HCT116 (cell line): ENCODE measurements around the gene RARB. TPM values are rescaled to one million over a fixed set of nuclear protein-coding genes. Genes with fewer than 3 reads are reported as not detected.

Experiments used
- ATAC-seq: fragments of 200-7000 bp; cut with Tn5 transposase; 2 replicates; pipeline ENCODE4 v1.9.1; 2020; ENCODE audit warnings: mild to moderate bottlenecking, moderate library complexity
- BruUV-seq: library from RNA; stranded (reverse); fragments of 400-500 nt; replicated peaks from 2 replicates; lab custom pipeline; 2021; lab: Mats Ljungman, UMichigan
- CTCF ChIA-PET: fragments of 300-600 bp; sonication (Branson Sonifier 250); formaldehyde crosslinking; loops from one replicate; lab custom pipeline; 2021; ENCODE audit warnings: antibody characterized with exemption; lab: Charles Lee
- POLR2A ChIA-PET: fragments of 300-600, 350-600 bp; sonication (Branson Sonifier 250); formaldehyde crosslinking; loops from one replicate; lab custom pipeline; 2021; ENCODE audit warnings: antibody characterized with exemption; lab: Charles Lee
- RAD21 ChIA-PET, 2 experiments: fragments of 300-600 bp; sonication (Branson Sonifier 250); formaldehyde crosslinking; loops; one replicate each; lab custom pipeline; 2023; ENCODE audit warnings: low total read pairs in 2 of 2; ENCODE audit not compliant: uncharacterized antibody in 2 of 2, unreplicated experiment in 2 of 2, low non-redundant PET in 1 of 2; lab: Charles Lee
- DNase-seq: peaks from one replicate; pipeline ENCODE4 v3.0.0-alpha.2; 2010; ENCODE audit warnings: low read depth, low spot score
- H2AFZ ChIP-seq: fragments of 200-600 bp; shearing (Covaris generic), sonication (generic); 2 replicates; pipeline ENCODE4 v1.6.1; 2017; ENCODE audit warnings: low read depth, mixed run types, mixed read lengths, antibody characterized with exemption, low read length; ENCODE audit not compliant: poor library complexity, severe bottlenecking
- H3K27ac ChIP-seq: 2 replicates; pipeline ENCODE4 v1.5.1; 2012; ENCODE audit warnings: low read depth, low read length
- H3K27me3 ChIP-seq: fragments of 200-600 bp; sonication (generic); 2 replicates; pipeline ENCODE4 v1.6.1; 2016; ENCODE audit warnings: mixed run types, low read length, mixed read lengths; ENCODE audit not compliant: insufficient read depth
- H3K36me3 ChIP-seq, 2 experiments: fragments of 200-500 bp in 1 of 2; fragments of 200-600 bp in 1 of 2; sonication (Bioruptor generic) in 1 of 2; sonication (generic) in 1 of 2; 2 replicates each; pipeline versions ENCODE4 v1.5.1 to v1.6.1; 2014 to 2016; ENCODE audit warnings: low read length in 2 of 2, inconsistent platforms in 1 of 2, mixed read lengths in 1 of 2, mixed run types in 1 of 2; ENCODE audit not compliant: insufficient read depth in 2 of 2, control insufficient read depth in 1 of 2
- H3K4me1 ChIP-seq, 2 experiments: fragments of 200-600 bp in 1 of 2; sonication (generic) in 1 of 2; 2 replicates each; pipeline versions ENCODE4 v1.5.1 to v1.6.1; 2012 to 2017; ENCODE audit warnings: low read length in 2 of 2, inconsistent platforms in 1 of 2, mild to moderate bottlenecking in 1 of 2, mixed read lengths in 1 of 2, mixed run types in 1 of 2, moderate library complexity in 1 of 2; ENCODE audit not compliant: insufficient read depth in 2 of 2, control insufficient read depth in 1 of 2
- H3K4me2 ChIP-seq: fragments of 200-600 bp; sonication (generic); 2 replicates; pipeline ENCODE4 v1.6.1; 2017; ENCODE audit warnings: mixed run types, low read length, mixed read lengths
- H3K4me3 ChIP-seq, 2 experiments: fragments of 200-600 bp in 1 of 2; sonication (generic) in 1 of 2; replicated peaks in 1 of 2; 2 replicates each; pipeline ENCODE4 v1.5.1; 2011 to 2016; ENCODE audit warnings: low read length in 2 of 2, control low read depth in 1 of 2, low read depth in 1 of 2, mild to moderate bottlenecking in 1 of 2, mixed read lengths in 1 of 2, mixed run types in 1 of 2
- H3K79me2 ChIP-seq: fragments of 200-600 bp; sonication (generic); 2 replicates; pipeline ENCODE4 v1.6.1; 2017; ENCODE audit warnings: mild to moderate bottlenecking, mixed run types, low read length, moderate library complexity, mixed read lengths; ENCODE audit not compliant: insufficient read depth
- H3K9ac ChIP-seq: fragments of 200-600 bp; sonication (generic); 2 replicates; pipeline ENCODE4 v1.6.1; 2016; ENCODE audit warnings: low read length, mixed read lengths
- H3K9me2 ChIP-seq: fragments of 200-600 bp; sonication (generic), shearing (Covaris generic); 2 replicates; pipeline ENCODE4 v1.6.1; 2017; ENCODE audit warnings: mixed run types, mild to moderate bottlenecking, moderate library complexity; ENCODE audit not compliant: insufficient read depth
- H3K9me3 ChIP-seq, 2 experiments: fragments of 200-500 bp in 1 of 2; fragments of 200-600 bp in 1 of 2; sonication (Bioruptor generic) in 1 of 2; sonication (generic) in 1 of 2; 2 replicates each; pipeline ENCODE4 v1.6.1; 2014 to 2017; ENCODE audit warnings: low read length in 2 of 2, mixed read lengths in 2 of 2, inconsistent platforms in 1 of 2, low read depth in 1 of 2, mild to moderate bottlenecking in 1 of 2, mixed run types in 1 of 2, moderate library complexity in 1 of 2; ENCODE audit not compliant: control insufficient read depth in 1 of 2, insufficient read depth in 1 of 2
- H4K20me1 ChIP-seq: fragments of 200-600 bp; sonication (generic), shearing (Covaris generic); 2 replicates; pipeline ENCODE4 v1.6.1; 2017; ENCODE audit warnings: mixed run types, mild to moderate bottlenecking, moderate library complexity; ENCODE audit not compliant: insufficient read depth
- ATF3 ChIP-seq: IDR thresholded peaks from 2 replicates; pipeline ENCODE4 v1.6.1; 2012
- CEBPB ChIP-seq: IDR thresholded peaks from 2 replicates; pipeline ENCODE4 v1.6.1; 2012; ENCODE audit warnings: low read depth
- CTCF ChIP-seq, 3 experiments: fragments of 200-600 bp in 1 of 3; sonication (generic) in 1 of 3; IDR thresholded peaks in 2 of 3; conservative IDR thresholded peaks in 1 of 3; 2 replicates each; pipeline ENCODE4 v1.5.1; 2012 to 2017; ENCODE audit warnings: low read depth in 2 of 3, low read length in 2 of 3, antibody characterized with exemption in 1 of 3, borderline replicate concordance in 1 of 3, control low read depth in 1 of 3, mild to moderate bottlenecking in 1 of 3, mixed read lengths in 1 of 3, mixed run types in 1 of 3, moderate library complexity in 1 of 3; ENCODE audit not compliant: insufficient read depth in 1 of 3
- EGR1 ChIP-seq: IDR thresholded peaks from 2 replicates; pipeline ENCODE4 v1.6.1; 2012; ENCODE audit warnings: low read depth
- EZH2phosphoT487 ChIP-seq: fragments of 200-600 bp; IDR thresholded peaks from 2 replicates; pipeline ENCODE4 v1.6.1; 2018; ENCODE audit warnings: antibody characterized with exemption, borderline replicate concordance
- MAX ChIP-seq: IDR thresholded peaks from 2 replicates; pipeline ENCODE4 v1.6.1; 2012
- RAD21 ChIP-seq: IDR thresholded peaks from 2 replicates; pipeline ENCODE4 v1.6.1; 2012; ENCODE audit warnings: low read depth, mild to moderate bottlenecking
- REST ChIP-seq: IDR thresholded peaks from 2 replicates; pipeline ENCODE4 v1.6.1; 2012; ENCODE audit warnings: low read depth
- SIN3A ChIP-seq: IDR thresholded peaks from 2 replicates; pipeline ENCODE4 v1.6.1; 2012; ENCODE audit warnings: low read depth
- YY1 ChIP-seq: IDR thresholded peaks from 2 replicates; pipeline ENCODE4 v1.6.1; 2011; ENCODE audit warnings: low read length, low read depth, moderate library complexity, mild to moderate bottlenecking; ENCODE audit not compliant: insufficient replicate concordance; ENCODE audit errors: extremely low read depth
- ZBTB33 ChIP-seq: IDR thresholded peaks from 2 replicates; pipeline ENCODE4 v1.6.1; 2011; ENCODE audit warnings: mild to moderate bottlenecking, low read length, moderate library complexity; ENCODE audit not compliant: insufficient replicate concordance; ENCODE audit errors: extremely low read depth
- ZFX ChIP-seq: fragments of 450-650 bp; IDR thresholded peaks from 2 replicates; pipeline ENCODE4 v1.6.1; 2017
- intact Hi-C: fragments of 100-400 bp; cut with micrococcal nuclease; formaldehyde crosslinking; loops from 2 replicates; pipeline ENCODE4 v1.10.0; 2022
- total RNA-seq: library from RNA; stranded (reverse); gene quantifications from one replicate; pipeline ENCODE4 v1.2.1, GENCODE V29; 2021; ENCODE audit not compliant: unreplicated experiment

The RARB gene
- total RNA-seq, 1 experiment from 2014 or later: not detected

DNA sequence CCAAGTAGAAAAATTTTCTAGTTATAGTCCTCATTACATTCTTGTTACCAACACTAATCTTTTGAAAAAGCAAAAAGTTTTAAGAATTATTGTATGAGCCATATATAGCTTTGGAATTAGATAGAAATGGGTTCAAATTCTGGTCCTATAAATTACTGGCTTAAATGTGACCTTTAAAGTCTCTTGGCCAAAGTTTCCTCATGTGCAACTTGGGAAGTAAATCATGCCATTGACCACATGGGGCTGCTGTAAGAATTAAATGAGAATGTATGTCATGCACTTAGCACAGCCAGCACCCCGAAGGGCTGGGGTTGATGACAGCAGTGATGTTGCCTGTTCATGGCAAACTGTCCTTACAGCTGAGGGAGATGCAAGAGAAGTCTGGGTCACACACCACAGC, 128.4 kb downstream of the RARB start:
- Histone ChIP-seq H3K27ac (no peak overlapping the region), H3K9me3 (no peaks in the 10 kb centered on the region), H2AFZ (no peak overlapping the region), H3K4me3 (no peak overlapping the region), H3K4me1 (no peaks in the 10 kb centered on the region), H4K20me1 (no peaks in the 10 kb centered on the region), H3K36me3 (no peaks in the 10 kb centered on the region), H3K79me2 (no peaks in the 10 kb centered on the region), H3K9ac (no peak overlapping the region)
- ATAC-seq (peak; percentile 50; the same call in 1 of the 2 replicates), DNase-seq (no peak)
- BruUV-seq: no TSS peak
- intact Hi-C loops: no loop called here
- TF ChIP-seq CTCF (IDR thresholded peaks at IDR 0.05 in 2 of 3, conservative IDR thresholded peaks at IDR 0.05 in 1 of 3; ENCODE audit: borderline replicate concordance in 1 of 3, insufficient read depth in 1 of 3, low read depth in 2 of 3, low read length in 2 of 3) (peak in 1 of 3 experiments; percentile 15; a peak in 1 of 6 replicates), RAD21 (no peak)
- TF ChIP-seq, all 23 proteins: peak for 1
- H3K9me2 ChIP-seq: no peaks in the 10 kb centered on the region
- H3K27me3 ChIP-seq: peaks cover 34% of the 10 kb centered on the region
- RAD21 ChIA-PET: no interaction called here
- H3K4me2 ChIP-seq: no peak overlapping the region
- CTCF ChIA-PET: no interaction called here
- POLR2A ChIA-PET: no interaction called here

- no peaks in the 10 kb centered on the region for H3K9me2 ChIP-seq
- intact Hi-C loops: no loop called here
- H3K27ac ChIP-seq: no peak overlapping the region
- H3K79me2 ChIP-seq: no peaks in the 10 kb centered on the region
- H3K27me3 ChIP-seq: peaks cover 47% of the 10 kb centered on the region
- DNase-seq: no peak
- POLR2A ChIA-PET: no interaction called here
- no peak overlapping the region for H3K4me2 ChIP-seq
- H3K4me1 ChIP-seq: no peaks in the 10 kb centered on the region
- H3K4me3 ChIP-seq: no peak overlapping the region
- CTCF ChIA-PET: no interaction called here
- no peak overlapping the region for H3K9ac ChIP-seq
- ATAC-seq: no peak
- no peaks in the 10 kb centered on the region for H3K36me3 ChIP-seq
- no peaks in the 10 kb centered on the region for H3K9me3 ChIP-seq
- H4K20me1 ChIP-seq: no peaks in the 10 kb centered on the region
- no TSS peak for BruUV-seq
- RAD21 ChIA-PET: no interaction called here
- no peak overlapping the region for H2AFZ ChIP-seq
- TF ChIP-seq ATF3: no peak
- no peak for TF ChIP-seq CEBPB
- TF ChIP-seq EGR1: no peak
- no peak for TF ChIP-seq ZFX
- no peak for TF ChIP-seq ZBTB33
- no peak for TF ChIP-seq MAX
- no peak for TF ChIP-seq RAD21
- no peak for TF ChIP-seq YY1
- no peak for TF ChIP-seq SIN3A
- TF ChIP-seq EZH2phosphoT487: no peak
- no peak for TF ChIP-seq REST
These were observed 129.6 kb downstream of the RARB start for GRCh38 chr3:25557694-25558093.
